SK-N-SH (cell line): ENCODE results near the gene CPNE8. TPM values are rescaled to one million over a fixed set of nuclear protein-coding genes. Genes with fewer than 3 reads are reported as not detected.

ENCODE experiments used
- CTCF ChIA-PET: fragments of 300-600, 350-600 bp; formaldehyde crosslinking; extraction: SDS; loops from one replicate; lab custom pipeline; 2021; lab: Yijun Ruan, JAX
- POLR2A ChIA-PET: fragments of 350-600 bp; sonication (Branson Sonifier 250); formaldehyde crosslinking; extraction: SDS; loops from one replicate; lab custom pipeline; 2020; ENCODE audit warnings: antibody characterized with exemption, inconsistent platforms; lab: Yijun Ruan, JAX
- DNase-seq: peaks from one replicate; pipeline ENCODE4 v3.0.0; 2012
- H2AFZ ChIP-seq: fragments of 200-600 bp; sonication (generic); 2 replicates; pipeline ENCODE4 v1.8.1; 2016; ENCODE audit warnings: antibody characterized with exemption, mild to moderate bottlenecking, low read depth
- H3F3A ChIP-seq: fragments of 200-600 bp; sonication (generic); replicated peaks from 2 replicates; pipeline ENCODE3; 2016; ENCODE audit warnings: antibody characterized with exemption, mild to moderate bottlenecking; ENCODE audit not compliant: insufficient read depth
- H3K27ac ChIP-seq, 2 experiments: fragments of 200-500 bp in 1 of 2; fragments of 200-600 bp in 1 of 2; sonication (Bioruptor generic) in 1 of 2; sonication (generic), shearing (Covaris generic) in 1 of 2; 2 replicates each; pipeline versions ENCODE4 v1.5.1 to v1.6.1; 2014 to 2016; ENCODE audit warnings: low read depth in 2 of 2, inconsistent platforms in 1 of 2, low read length in 1 of 2, mild to moderate bottlenecking in 1 of 2, mixed read lengths in 1 of 2
- H3K27me3 ChIP-seq: fragments of 200-600 bp; sonication (generic), shearing (Covaris generic); 2 replicates; pipeline ENCODE4 v1.6.1; 2016; ENCODE audit warnings: mixed run types; ENCODE audit not compliant: insufficient read depth
- H3K36me3 ChIP-seq, 2 experiments: fragments of 200-500 bp in 1 of 2; fragments of 200-600 bp in 1 of 2; sonication (Bioruptor generic) in 1 of 2; sonication (generic) in 1 of 2; replicated peaks in 1 of 2; 2 replicates each; pipeline versions ENCODE3 to v1.5.1; 2014 to 2016; ENCODE audit warnings: low read length in 1 of 2, mild to moderate bottlenecking in 1 of 2; ENCODE audit not compliant: insufficient read depth in 2 of 2, control insufficient read depth in 1 of 2
- H3K4me1 ChIP-seq, 2 experiments: fragments of 200-500 bp in 1 of 2; fragments of 200-600 bp in 1 of 2; sonication (Bioruptor generic) in 1 of 2; sonication (generic), shearing (Covaris generic) in 1 of 2; 2 replicates each; pipeline versions ENCODE4 v1.5.1 to v1.6.1; 2014 to 2016; ENCODE audit warnings: low read depth in 1 of 2, low read length in 1 of 2, mixed run types in 1 of 2; ENCODE audit not compliant: insufficient read depth in 2 of 2, control insufficient read depth in 1 of 2
- H3K4me2 ChIP-seq: fragments of 200-600 bp; sonication (generic), shearing (Covaris generic); 2 replicates; pipeline ENCODE4 v1.6.1; 2017; ENCODE audit warnings: mixed run types
- H3K4me3 ChIP-seq, 2 experiments: fragments of 200-500 bp in 1 of 2; fragments of 200-600 bp in 1 of 2; sonication (Bioruptor generic) in 1 of 2; sonication (generic), shearing (Covaris generic) in 1 of 2; 2 replicates each; pipeline versions ENCODE4 v1.5.1 to v1.8.1; 2014 to 2016; ENCODE audit warnings: low read depth in 2 of 2, inconsistent platforms in 1 of 2, low read length in 1 of 2, mild to moderate bottlenecking in 1 of 2, mixed read lengths in 1 of 2, moderate library complexity in 1 of 2
- H3K79me2 ChIP-seq: fragments of 200-600 bp; sonication (generic); 2 replicates; pipeline ENCODE4 v1.8.1; 2017; ENCODE audit warnings: mild to moderate bottlenecking; ENCODE audit not compliant: insufficient read depth
- H3K9ac ChIP-seq: fragments of 200-600 bp; sonication (generic); 2 replicates; pipeline ENCODE4 v1.6.1; 2017; ENCODE audit warnings: mixed run types
- H3K9me2 ChIP-seq: fragments of 200-600 bp; sonication (generic); 2 replicates; pipeline ENCODE4 v1.6.1; 2017; ENCODE audit warnings: mixed run types
- H3K9me3 ChIP-seq: fragments of 200-600 bp; sonication (generic); 2 replicates; pipeline ENCODE4 v1.6.1; 2017; ENCODE audit warnings: mixed run types, mild to moderate bottlenecking, moderate library complexity
- H4K20me1 ChIP-seq: fragments of 200-600 bp; sonication (generic); 2 replicates; pipeline ENCODE4 v1.6.1; 2017; ENCODE audit warnings: mild to moderate bottlenecking, mixed run types; ENCODE audit not compliant: insufficient read depth
- CHD2 ChIP-seq: fragments of 150-350 bp; IDR thresholded peaks from 2 replicates; pipeline ENCODE4 v1.6.1; 2018; ENCODE audit warnings: low read length; ENCODE audit not compliant: partially characterized antibody
- EZH2phosphoT487 ChIP-seq: fragments of 200-600 bp; sonication (generic); IDR thresholded peaks from 2 replicates; pipeline ENCODE4 v1.6.1; 2017; ENCODE audit warnings: low read depth, mixed run types, mild to moderate bottlenecking, antibody characterized with exemption, moderate library complexity, borderline replicate concordance
- FOSL2 ChIP-seq: IDR thresholded peaks from 2 replicates; pipeline ENCODE4 v1.4.0; 2012; ENCODE audit warnings: low read depth, mild to moderate bottlenecking, moderate library complexity, borderline replicate concordance
- FOXM1 ChIP-seq: IDR thresholded peaks from 2 replicates; pipeline ENCODE4 v1.4.0; 2012; ENCODE audit warnings: low read depth, mild to moderate bottlenecking
- IRF3 ChIP-seq: fragments of 150-350 bp; IDR thresholded peaks from 2 replicates; pipeline ENCODE4 v1.6.1; 2016; ENCODE audit warnings: mild to moderate bottlenecking, low read depth, low read length
- MXI1 ChIP-seq: IDR thresholded peaks from 2 replicates; pipeline ENCODE4 v1.6.1; 2012; ENCODE audit warnings: mild to moderate bottlenecking, low read depth, low read length, improper control_type of control experiment
- NFIC ChIP-seq: IDR thresholded peaks from 2 replicates; pipeline ENCODE4 v1.4.0; 2012; ENCODE audit warnings: borderline replicate concordance
- POLR2AphosphoS5 ChIP-seq: IDR thresholded peaks from 2 replicates; pipeline ENCODE4 v1.6.1; 2012; ENCODE audit warnings: low read depth, low read length
- RAD21 ChIP-seq: IDR thresholded peaks from 2 replicates; pipeline ENCODE4 v1.6.1; 2012; ENCODE audit warnings: mild to moderate bottlenecking, low read length
- REST ChIP-seq: IDR thresholded peaks from 2 replicates; pipeline ENCODE4 v1.6.1; 2012; ENCODE audit warnings: mild to moderate bottlenecking, low read depth, low read length, moderate library complexity
- SMC3 ChIP-seq: IDR thresholded peaks from 2 replicates; pipeline ENCODE4 v1.6.1; 2012; ENCODE audit warnings: low read depth, low read length, improper control_type of control experiment
- TAF1 ChIP-seq: IDR thresholded peaks from 2 replicates; pipeline ENCODE4 v1.6.1; 2012; ENCODE audit warnings: low read depth, mild to moderate bottlenecking, low read length, moderate library complexity, borderline replicate concordance
- YY1 ChIP-seq: IDR thresholded peaks from 2 replicates; pipeline ENCODE4 v1.4.0; 2012; ENCODE audit warnings: low read depth, mild to moderate bottlenecking
- ZBTB33 ChIP-seq: IDR thresholded peaks from 2 replicates; pipeline ENCODE4 v1.4.0; 2012; ENCODE audit warnings: low read depth, borderline replicate concordance
- WGBS: methylation state at CpG from one replicate; pipeline ENCODE4 v1.1.6; 2017; ENCODE audit warnings: low lambda C conversion rate; 5-methylcytosine and 5-hydroxymethylcytosine counted together
- polyA plus RNA-seq, 3 experiments: library from polyadenylated mRNA; depleted of rRNA; stranded (reverse); fragments of >200 nt; gene quantifications; 2 replicates each; pipeline ENCODE4 v1.2.3, GENCODE V29; 2012
- TF ChIP-seq, protein P1 (sequence below): IDR thresholded peaks from 2 replicates; pipeline ENCODE4 v1.4.0; 2012; ENCODE audit warnings: low read depth

CPNE8 gene
- polyA plus RNA-seq, 1 of the 3 experiments (the other 2 are of a cell fraction): not detected

GRCh38 chr12:38949363-38949762 lies 44.0 kb upstream of the CPNE8 start:
- WGBS: 68% methylated on average over 2 of the region's 2 CpGs
- Histone ChIP-seq H3K9me2 (no peaks in the 10 kb centered on the region), H4K20me1 (no peaks in the 10 kb centered on the region), H3K36me3 (no peaks in the 10 kb centered on the region), H3K4me3 (no peak overlapping the region), H3K27me3 (no peaks in the 10 kb centered on the region), H3F3A (no peaks in the 10 kb centered on the region), H3K4me2 (no peak overlapping the region), H2AFZ (no peak overlapping the region), H3K4me1 (no peaks in the 10 kb centered on the region), H3K9me3 (no peaks in the 10 kb centered on the region), H3K9ac (no peak overlapping the region), H3K79me2 (no peaks in the 10 kb centered on the region), H3K27ac (no peak overlapping the region)
- ChIA-PET CTCF (interaction anchor here (1.2 kb wide), 1 partner anchor 28 kb away, joined by 3 read pairs; no protein-coding TSS in a partner anchor), POLR2A (no interaction called here)
- DNase-seq: no peak
- TF ChIP-seq EZH2phosphoT487 (no peak), TAF1 (no peak), RAD21 (no peak), REST (no peak), CHD2 (no peak), FOXM1 (no peak), MXI1 (no peak), ZBTB33 (no peak)
- TF ChIP-seq, protein P1, sequence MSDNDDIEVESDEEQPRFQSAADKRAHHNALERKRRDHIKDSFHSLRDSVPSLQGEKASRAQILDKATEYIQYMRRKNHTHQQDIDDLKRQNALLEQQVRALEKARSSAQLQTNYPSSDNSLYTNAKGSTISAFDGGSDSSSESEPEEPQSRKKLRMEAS: no peak

DNA sequence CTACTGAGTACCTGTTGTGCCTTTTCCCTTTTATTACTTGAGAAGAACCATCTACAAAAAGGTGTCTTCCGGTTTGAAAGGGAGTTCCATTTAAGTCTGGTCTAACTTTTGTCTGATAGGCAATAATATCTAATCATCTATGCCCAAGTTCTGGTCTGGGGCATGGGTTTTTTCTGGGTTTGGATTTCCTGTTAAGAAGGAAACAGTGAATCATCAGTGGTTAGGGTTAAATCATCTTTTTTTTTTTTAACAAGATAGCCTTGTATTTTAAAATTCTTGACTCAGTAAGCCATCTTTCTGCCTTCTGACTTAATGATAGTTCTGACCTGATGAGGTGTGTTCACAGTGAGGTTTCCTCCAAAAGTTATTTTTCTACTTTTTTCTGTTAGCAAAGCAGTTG lies 29.3 kb upstream of the CPNE8 start:
- Histone ChIP-seq H3K27me3 (no peaks in the 10 kb centered on the region), H3K27ac (no peak overlapping the region), H3F3A (no peaks in the 10 kb centered on the region), H3K9me2 (no peaks in the 10 kb centered on the region), H3K9ac (no peak overlapping the region), H2AFZ (no peak overlapping the region), H4K20me1 (no peaks in the 10 kb centered on the region), H3K4me1 (no peaks in the 10 kb centered on the region), H3K4me2 (no peak overlapping the region), H3K4me3 (no peak overlapping the region), H3K36me3 (no peaks in the 10 kb centered on the region), H3K9me3 (no peaks in the 10 kb centered on the region), H3K79me2 (no peaks in the 10 kb centered on the region; the same call in 1 of the 2 replicates)
- ChIA-PET POLR2A (no interaction called here), CTCF (interaction anchor here (1.0 to 3.0 kb wide), 2 partner anchors 168 kb away, joined by 3 to 8 read pairs; no protein-coding TSS in a partner anchor)
- DNase-seq: no peak
- WGBS: 5% methylated on average over 1 of the region's 1 CpG
- TF ChIP-seq SMC3 (no peak), RAD21 (no peak), IRF3 (no peak), POLR2AphosphoS5 (no peak), REST (no peak), MXI1 (no peak), NFIC (no peak), YY1 (no peak), FOSL2 (no peak)
- TF ChIP-seq, protein P1: no peak
